ENCODE measurements around the gene ALKBH3. TPM values are rescaled to one million over a fixed set of nuclear protein-coding genes. Genes with fewer than 3 reads are reported as not detected.
A peak's percentile ranks its signal among the peaks of the same experiment; 100 is the strongest.

ALKBH3 gene
- total RNA-seq, 2 donors from 2014 or later: 29.3 to 30.0 TPM

DNA sequence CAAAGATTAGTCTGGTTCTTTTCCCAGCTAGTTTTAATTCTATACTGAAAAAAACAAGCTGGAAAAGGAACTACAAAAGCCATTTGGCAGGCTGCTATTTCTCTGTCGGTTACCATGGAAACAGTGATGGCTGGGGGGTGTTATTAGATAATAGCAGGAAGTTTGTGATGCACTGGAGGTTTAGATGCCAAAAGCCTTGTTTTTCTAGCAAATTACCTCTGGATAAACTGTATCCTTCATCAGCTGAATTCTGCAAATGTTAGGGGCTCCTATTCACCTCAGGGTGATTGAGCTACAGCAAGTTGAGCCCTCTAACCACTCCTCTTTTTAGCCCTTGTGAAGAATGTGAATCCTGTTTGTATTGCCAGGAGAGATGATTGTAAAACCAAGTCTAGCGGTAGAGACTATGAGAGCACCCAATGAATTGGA, 25.2 kb downstream of the ALKBH3 start:
- H3K36me3 ChIP-seq (replicated peaks in 1 of 2; ENCODE audit: insufficient read depth in 1 of 2, low read depth in 2 of 2): peaks cover 0 to 4% of the 10 kb centered on the region in 2 donors
- no peak for ATAC-seq

DNA sequence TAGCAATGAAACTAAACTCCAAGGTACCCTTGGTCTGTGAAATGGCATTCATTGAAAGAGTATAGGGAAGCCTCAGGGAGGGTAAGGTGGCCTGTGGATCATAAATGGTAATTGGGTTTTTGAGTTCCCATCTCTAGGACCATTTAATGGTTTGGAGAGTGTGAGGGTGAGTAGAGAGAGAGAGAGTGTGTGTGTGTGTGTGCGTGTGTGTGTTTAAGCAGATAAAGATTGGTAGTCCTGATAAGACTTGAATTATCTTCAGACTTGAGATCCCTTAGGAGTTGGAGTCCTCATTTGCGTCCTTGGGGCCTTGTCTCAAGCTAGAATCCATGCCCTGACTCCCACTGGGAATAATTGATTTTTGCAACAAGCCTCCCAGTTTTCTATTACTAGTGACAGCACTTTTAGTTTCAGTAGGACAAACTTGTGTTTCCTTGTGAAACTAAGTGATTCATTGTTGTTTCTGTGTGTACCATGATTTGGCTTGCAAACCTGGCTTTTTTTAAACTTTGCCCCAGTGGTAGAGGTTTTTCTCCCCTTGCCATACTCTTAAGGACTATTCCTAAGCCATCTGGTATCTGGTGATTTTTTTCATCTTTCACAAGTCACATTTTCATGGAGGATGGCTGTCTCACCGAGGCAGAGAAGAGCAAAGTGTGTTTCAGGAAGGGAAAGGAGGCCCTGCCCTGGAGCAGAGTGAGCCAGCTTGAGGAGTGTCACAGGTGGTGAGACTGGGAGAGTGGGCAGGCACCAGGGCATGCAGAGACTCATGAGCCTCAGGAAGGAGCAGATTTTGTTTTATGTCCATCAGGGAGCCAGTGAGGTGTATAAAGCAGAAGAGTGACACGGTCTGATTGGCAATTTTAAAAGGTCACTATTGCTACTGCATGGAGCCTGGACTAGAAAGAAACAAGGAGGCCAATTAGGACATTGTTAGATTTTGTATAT, 26.7 kb downstream of the ALKBH3 start:
- intact Hi-C loops (cut with DNase I): no loop called here
- Histone ChIP-seq H3K4me1 (no peaks in the 10 kb centered on the region), H3K27me3 (no peaks in the 10 kb centered on the region), H3K4me3 (no peak overlapping the region), H3K9me3 (no peaks in the 10 kb centered on the region), H3K27ac (no peak overlapping the region), H3K36me3 (replicated peaks in 1 of 2; ENCODE audit: insufficient read depth in 1 of 2, low read depth in 2 of 2) (no peaks in the 10 kb centered on the region)
- ATAC-seq (no peak), DNase-seq (no peak)
- 85 to 88% methylated on average over 4 of the region's 4 CpGs for WGBS, 2 donors
- no peak for TF ChIP-seq POLR2A (IDR thresholded peaks at IDR 0.05)
- TF ChIP-seq, protein P1, sequence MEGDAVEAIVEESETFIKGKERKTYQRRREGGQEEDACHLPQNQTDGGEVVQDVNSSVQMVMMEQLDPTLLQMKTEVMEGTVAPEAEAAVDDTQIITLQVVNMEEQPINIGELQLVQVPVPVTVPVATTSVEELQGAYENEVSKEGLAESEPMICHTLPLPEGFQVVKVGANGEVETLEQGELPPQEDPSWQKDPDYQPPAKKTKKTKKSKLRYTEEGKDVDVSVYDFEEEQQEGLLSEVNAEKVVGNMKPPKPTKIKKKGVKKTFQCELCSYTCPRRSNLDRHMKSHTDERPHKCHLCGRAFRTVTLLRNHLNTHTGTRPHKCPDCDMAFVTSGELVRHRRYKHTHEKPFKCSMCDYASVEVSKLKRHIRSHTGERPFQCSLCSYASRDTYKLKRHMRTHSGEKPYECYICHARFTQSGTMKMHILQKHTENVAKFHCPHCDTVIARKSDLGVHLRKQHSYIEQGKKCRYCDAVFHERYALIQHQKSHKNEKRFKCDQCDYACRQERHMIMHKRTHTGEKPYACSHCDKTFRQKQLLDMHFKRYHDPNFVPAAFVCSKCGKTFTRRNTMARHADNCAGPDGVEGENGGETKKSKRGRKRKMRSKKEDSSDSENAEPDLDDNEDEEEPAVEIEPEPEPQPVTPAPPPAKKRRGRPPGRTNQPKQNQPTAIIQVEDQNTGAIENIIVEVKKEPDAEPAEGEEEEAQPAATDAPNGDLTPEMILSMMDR (IDR thresholded peaks at IDR 0.05): no peak

More for the DNA sequence above, 25.2 kb downstream of the ALKBH3 start:
- peak in 2 of 4 donors; percentile 16 to 25 for DNase-seq
- intact Hi-C loops (cut with DNase I): no loop called here
- TF ChIP-seq POLR2A (IDR thresholded peaks at IDR 0.05): no peak
- Histone ChIP-seq H3K4me1 (no peaks in the 10 kb centered on the region), H3K4me3 (no peak overlapping the region), H3K27ac (no peak overlapping the region), H3K9me3 (no peaks in the 10 kb centered on the region), H3K27me3 (no peaks in the 10 kb centered on the region)
- 91 to 92% methylated on average over 2 of the region's 2 CpGs for WGBS, 2 donors

DNA sequence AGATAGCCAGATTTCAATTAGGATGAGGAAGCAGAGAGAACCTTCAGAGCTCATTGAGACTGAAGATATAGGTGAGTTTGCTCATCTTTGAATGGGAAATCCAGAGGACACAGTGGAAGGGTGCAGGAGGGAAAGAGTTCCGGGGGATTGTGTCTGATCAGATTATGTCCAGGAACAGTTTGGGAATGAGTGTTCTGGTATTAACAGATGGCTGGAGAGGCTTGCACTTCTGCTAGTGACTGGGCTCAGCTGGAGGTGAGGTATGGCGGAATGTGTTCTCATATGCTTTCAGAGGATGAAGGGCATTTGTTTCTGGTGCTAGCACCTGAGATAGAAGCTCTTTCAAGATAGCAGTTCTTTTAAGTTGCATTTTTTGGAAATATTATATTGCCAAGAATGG, 27.6 kb downstream of the ALKBH3 start:
- WGBS, 2 donors: 100% methylated on average over 2 of the region's 2 CpGs

DNA sequence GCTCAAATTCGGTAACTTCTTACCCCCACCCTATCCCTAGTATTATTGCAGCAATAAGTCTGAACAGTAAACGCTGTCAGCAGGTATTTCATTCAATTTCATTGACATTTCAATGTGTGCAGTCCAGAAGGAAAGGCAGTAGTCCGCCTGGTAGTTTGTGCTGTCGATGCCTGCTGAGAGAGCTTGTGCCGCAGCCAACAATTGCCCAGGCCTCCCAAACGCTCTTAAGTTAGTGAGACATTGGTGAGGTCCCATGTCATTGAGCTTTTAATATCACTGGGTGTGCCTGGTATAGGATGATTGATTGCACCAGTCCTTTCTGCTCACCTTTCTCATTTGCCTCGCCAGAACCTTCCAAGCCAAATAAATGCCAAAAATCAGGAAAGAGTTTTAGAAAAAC, 28.1 kb downstream of the ALKBH3 start:
- no peak for TF ChIP-seq POLR2A (IDR thresholded peaks at IDR 0.05)
- TF ChIP-seq, protein P1 (IDR thresholded peaks at IDR 0.05): no peak
- peaks cover 0 to 2% of the 10 kb centered on the region in 2 donors for H3K36me3 ChIP-seq (replicated peaks in 1 of 2; ENCODE audit: insufficient read depth in 1 of 2, low read depth in 2 of 2)
- 87 to 90% methylated on average over 7 of the region's 7 CpGs for WGBS, 2 donors
- intact Hi-C loops (cut with DNase I): no loop called here
- DNase-seq (no peak), ATAC-seq (no peak)
- no peaks in the 10 kb centered on the region for H3K4me1 ChIP-seq
- H3K27ac ChIP-seq: no peak overlapping the region
- no peak overlapping the region for H3K4me3 ChIP-seq
- H3K27me3 ChIP-seq: no peaks in the 10 kb centered on the region
- no peaks in the 10 kb centered on the region for H3K9me3 ChIP-seq

More for the DNA sequence above, 27.6 kb downstream of the ALKBH3 start:
- no peak for DNase-seq
- no peaks in the 10 kb centered on the region for H3K9me3 ChIP-seq
- H3K27me3 ChIP-seq: no peaks in the 10 kb centered on the region
- H3K4me1 ChIP-seq: no peaks in the 10 kb centered on the region
- TF ChIP-seq, protein P1 (IDR thresholded peaks at IDR 0.05): no peak
- no peak for TF ChIP-seq POLR2A (IDR thresholded peaks at IDR 0.05)
- H3K36me3 ChIP-seq (replicated peaks in 1 of 2; ENCODE audit: insufficient read depth in 1 of 2, low read depth in 2 of 2): no peaks in the 10 kb centered on the region
- H3K27ac ChIP-seq: no peak overlapping the region
- no peak overlapping the region for H3K4me3 ChIP-seq
- intact Hi-C loops (cut with DNase I): no loop called here
- ATAC-seq: no peak

DNA sequence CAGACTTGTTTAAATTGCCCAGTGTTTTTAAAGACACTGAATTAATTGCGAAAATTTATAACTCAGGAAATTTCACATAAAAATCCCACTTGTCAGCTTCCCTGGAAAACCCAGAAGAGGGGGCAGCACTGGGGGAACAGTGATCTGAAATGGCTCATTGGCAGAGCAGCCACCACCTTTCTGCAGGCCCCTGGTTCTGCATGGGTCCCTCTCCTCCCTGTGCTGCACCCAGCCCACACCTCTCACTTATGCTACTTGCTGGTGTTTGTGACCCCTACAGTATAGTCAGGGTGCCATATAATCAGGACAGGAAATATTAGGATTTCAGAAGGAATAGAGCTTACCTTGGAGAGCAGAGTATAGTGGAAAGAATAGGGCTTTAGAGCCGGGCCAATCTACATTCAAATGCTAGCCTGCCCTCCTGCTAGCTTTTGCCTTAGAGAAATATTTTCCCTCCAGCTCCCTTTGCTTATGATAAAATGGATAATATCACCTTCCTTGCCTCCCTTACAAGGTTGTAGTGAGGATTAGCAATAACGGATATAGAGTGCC, 33.3 kb downstream of the ALKBH3 start:
- no peak overlapping the region for H3K4me3 ChIP-seq
- DNase-seq: no peak
- ATAC-seq: no peak
- no peaks in the 10 kb centered on the region for H3K27me3 ChIP-seq
- peaks cover 0 to 8% of the 10 kb centered on the region in 2 donors for H3K36me3 ChIP-seq (replicated peaks in 1 of 2; ENCODE audit: insufficient read depth in 1 of 2, low read depth in 2 of 2)
- no peak overlapping the region for H3K27ac ChIP-seq
- intact Hi-C loops (cut with DNase I): no loop called here
- WGBS, 2 donors: 88 to 89% methylated on average over 3 of the region's 3 CpGs
- no peaks in the 10 kb centered on the region for H3K4me1 ChIP-seq
- no peaks in the 10 kb centered on the region for H3K9me3 ChIP-seq
- TF ChIP-seq POLR2A (IDR thresholded peaks at IDR 0.05): no peak
- TF ChIP-seq, protein P1 (IDR thresholded peaks at IDR 0.05): no peak
